HUES64 (cell line): Measurements from ENCODE around the gene TDRD12.
A peak's percentile ranks its signal among the peaks of the same experiment; 100 is the strongest.
"Not testable (repeated sequence)": the region's sequence is repeated elsewhere in the genome, so short reads cannot be mapped to it uniquely, and the experiment has no call there.

ENCODE experiments used
- H3K27ac ChIP-seq: 2 replicates; pipeline ENCODE4 v1.7.0; 2013; ENCODE audit warnings: low read depth, low read length, inconsistent platforms
- H3K27me3 ChIP-seq: 2 replicates; pipeline ENCODE4 v1.6.1; 2013; ENCODE audit warnings: mild to moderate bottlenecking, low read length; ENCODE audit not compliant: insufficient read depth
- H3K36me3 ChIP-seq: 2 replicates; pipeline ENCODE4 v1.6.1; 2013; ENCODE audit warnings: mild to moderate bottlenecking, low read length; ENCODE audit not compliant: insufficient read depth
- H3K4me1 ChIP-seq: 2 replicates; pipeline ENCODE4 v1.6.1; 2013; ENCODE audit warnings: mild to moderate bottlenecking, low read length, moderate library complexity; ENCODE audit not compliant: insufficient read depth
- H3K4me3 ChIP-seq: 2 replicates; pipeline ENCODE4 v1.5.1; 2013; ENCODE audit warnings: mild to moderate bottlenecking, low read length, moderate library complexity
- H3K9ac ChIP-seq: 2 replicates; pipeline ENCODE4 v1.6.1; 2013; ENCODE audit warnings: mild to moderate bottlenecking, low read depth, low read length
- H3K9me3 ChIP-seq: 2 replicates; pipeline ENCODE4 v1.6.1; 2013; ENCODE audit warnings: low read depth, low read length; ENCODE audit not compliant: insufficient read depth
- WGBS: fragments of 150-250, 120-280 bp; methylation state at CpG from one replicate; pipeline ENCODE4 v1.1.7; 2013; ENCODE audit warnings: missing lambda C conversion rate; 5-methylcytosine and 5-hydroxymethylcytosine counted together

The TDRD12 gene

DNA sequence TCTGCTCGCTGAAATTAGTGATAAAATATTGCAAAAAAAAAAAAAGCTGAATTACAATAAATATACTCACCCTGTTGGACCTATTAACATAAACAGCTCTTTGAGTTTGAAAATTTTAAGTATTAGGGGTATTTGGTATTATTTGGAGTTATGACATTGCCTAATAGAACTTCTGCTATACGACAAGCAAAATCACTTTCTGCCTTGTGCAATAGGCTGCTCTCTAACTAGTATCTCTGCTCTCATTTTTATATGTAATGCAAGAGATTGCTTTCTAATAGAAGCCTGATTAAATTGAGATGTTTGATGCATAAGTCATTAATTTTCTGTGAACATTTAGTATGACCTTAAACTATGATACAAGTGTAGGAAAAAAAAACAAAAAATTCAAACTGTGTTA is 38.6 kb upstream of the TDRD12 start:
- Histone ChIP-seq H3K36me3 (no peaks in the 10 kb centered on the region), H3K9me3 (no peaks in the 10 kb centered on the region), H3K4me3 (no peak overlapping the region), H3K27ac (no peak overlapping the region), H3K27me3 (peaks cover 32% of the 10 kb centered on the region), H3K9ac (no peak overlapping the region), H3K4me1 (no peaks in the 10 kb centered on the region)
- WGBS: no CpG with 5 or more reads among the region's 2 CpGs

DNA sequence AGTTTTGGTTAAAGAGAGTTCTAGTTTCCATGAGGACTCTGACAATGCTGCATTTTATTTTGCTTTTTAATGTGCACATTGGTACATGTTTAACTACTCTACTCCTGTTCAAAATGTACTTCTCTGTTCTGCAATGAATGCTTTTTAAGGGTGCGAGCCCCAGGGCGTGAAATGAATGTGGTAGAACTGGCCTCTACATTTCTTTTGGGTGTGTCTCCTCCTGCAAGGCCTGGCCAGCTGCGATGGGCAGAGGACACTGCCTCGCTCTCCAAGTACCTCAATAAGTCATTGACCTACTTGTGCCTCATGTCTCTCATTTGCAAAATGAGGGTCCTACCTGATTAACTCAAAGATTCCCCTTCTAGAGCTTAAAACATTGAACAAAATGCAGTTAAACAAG is 37.2 kb upstream of the TDRD12 start:
- H3K9me3 ChIP-seq: no peaks in the 10 kb centered on the region
- WGBS: 92% methylated on average over 4 of the region's 4 CpGs
- no peaks in the 10 kb centered on the region for H3K4me1 ChIP-seq
- H3K36me3 ChIP-seq: no peaks in the 10 kb centered on the region
- no peak overlapping the region for H3K27ac ChIP-seq
- H3K9ac ChIP-seq: no peak overlapping the region
- peaks cover 18% of the 10 kb centered on the region for H3K27me3 ChIP-seq
- no peak overlapping the region for H3K4me3 ChIP-seq

- H3K27ac ChIP-seq: no peak overlapping the region
- H3K27me3 ChIP-seq: peaks cover 7% of the 10 kb centered on the region
- no peak overlapping the region for H3K9ac ChIP-seq
- no peaks in the 10 kb centered on the region for H3K9me3 ChIP-seq
- H3K36me3 ChIP-seq: no peaks in the 10 kb centered on the region
- H3K4me3 ChIP-seq: no peak overlapping the region
- WGBS: 84% methylated on average over 6 of the region's 6 CpGs
- H3K4me1 ChIP-seq: peaks cover 3% of the 10 kb centered on the region; the same call in 1 of the 2 replicates
Measured at GRCh38 chr19:32686847-32687475, 32.6 kb upstream of the TDRD12 start.

DNA sequence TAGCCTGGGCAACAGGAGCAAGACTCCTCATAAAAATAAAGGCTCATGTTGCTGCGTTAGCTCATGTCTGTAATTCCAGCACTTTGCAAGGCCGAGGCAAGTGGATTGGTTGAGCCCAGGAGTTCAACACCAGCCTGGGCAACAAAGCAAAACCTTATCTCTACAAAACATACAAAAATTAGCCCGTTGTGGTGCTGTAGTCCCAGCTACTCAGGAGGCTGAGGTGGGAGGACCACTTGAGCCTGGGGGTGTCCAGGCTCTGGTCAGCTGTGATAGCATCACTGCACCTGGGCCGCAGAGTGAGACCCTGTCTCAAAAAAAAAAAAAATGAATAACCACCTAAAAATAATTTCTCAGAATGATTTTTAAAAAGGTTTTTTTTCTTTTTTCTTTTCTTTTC is 31.9 kb upstream of the TDRD12 start:
- 93% methylated on average over 3 of the region's 4 CpGs for WGBS
- no peaks in the 10 kb centered on the region for H3K36me3 ChIP-seq

DNA sequence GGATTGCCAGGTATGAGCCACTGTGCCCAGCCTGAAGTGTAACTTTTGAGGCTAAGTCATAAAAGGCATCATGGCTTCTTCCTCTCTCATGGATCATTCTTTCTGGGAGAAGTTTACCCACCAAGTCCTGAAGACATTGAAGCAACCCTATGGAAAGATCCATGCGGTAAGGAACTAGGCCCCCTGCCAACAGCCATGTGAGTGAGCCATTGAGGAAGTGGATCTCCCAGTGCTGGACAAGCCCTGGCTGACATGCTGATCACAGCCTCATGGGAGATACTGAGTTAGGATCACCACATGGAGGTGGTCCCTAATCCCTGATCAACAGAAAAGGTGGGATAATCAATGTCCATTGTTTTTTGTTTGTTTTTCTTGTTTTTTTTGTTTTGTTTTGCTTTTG is 31.3 kb upstream of the TDRD12 start:
- Histone ChIP-seq H3K27me3 (peaks cover 21% of the 10 kb centered on the region), H3K4me3 (no peak overlapping the region), H3K27ac (no peak overlapping the region), H3K9ac (no peak overlapping the region), H3K4me1 (peaks cover 3% of the 10 kb centered on the region; the same call in 1 of the 2 replicates), H3K36me3 (no peaks in the 10 kb centered on the region), H3K9me3 (no peaks in the 10 kb centered on the region)
- 89% methylated on average over 1 of the region's 1 CpG for WGBS

More for the DNA sequence above, 31.9 kb upstream of the TDRD12 start:
- no peak overlapping the region for H3K4me3 ChIP-seq
- peaks cover 3% of the 10 kb centered on the region; the same call in 1 of the 2 replicates for H3K4me1 ChIP-seq
- H3K9me3 ChIP-seq: no peaks in the 10 kb centered on the region
- no peak overlapping the region for H3K27ac ChIP-seq
- no peak overlapping the region for H3K9ac ChIP-seq
- peaks cover 14% of the 10 kb centered on the region for H3K27me3 ChIP-seq

DNA sequence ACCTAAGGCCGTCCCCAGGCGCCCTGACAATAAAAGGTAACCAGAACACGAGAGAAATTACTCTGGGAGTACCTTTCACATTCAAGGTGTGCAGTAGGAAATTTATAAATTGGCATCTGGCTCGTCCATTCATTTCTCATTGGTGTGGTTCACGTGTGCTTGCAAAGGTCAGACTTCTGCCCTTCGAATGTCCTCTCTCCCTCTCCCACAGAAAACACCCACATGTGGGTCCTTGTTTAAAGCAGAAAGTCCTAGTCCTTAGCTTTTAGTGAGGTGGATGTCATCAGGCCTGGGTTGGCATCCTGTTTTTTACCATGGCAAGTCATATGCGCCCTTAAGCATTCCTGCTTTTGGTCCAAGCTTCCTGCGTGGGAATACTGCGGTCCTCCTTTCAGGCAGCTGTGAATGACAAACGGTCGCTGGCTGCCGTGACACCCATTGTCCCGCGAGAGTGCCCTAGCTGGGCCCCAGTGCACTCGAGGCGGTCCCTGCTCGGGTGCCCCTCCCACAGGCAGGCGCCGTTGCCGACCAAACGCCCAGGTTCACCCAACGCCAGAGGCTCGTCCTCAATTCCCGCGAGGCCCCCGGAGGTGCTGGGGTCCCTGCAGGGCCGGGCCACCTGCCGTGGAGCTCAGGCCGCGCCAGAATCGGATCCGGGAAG is 28.1 kb upstream of the TDRD12 start, which contains the start of gene NUDT19:
NUDT19 (plus strand) TSS at position 531 of the 661 bp plus-strand sequence. CDS start 140 bp downstream, outside the sequence.
- WGBS: 24% methylated on average over 32 of the region's 32 CpGs
- H3K4me3 ChIP-seq: peak within 1 kb of the TSS; percentile 62
- H3K36me3 ChIP-seq: no peaks in the 10 kb centered on the region
- no peak within 1 kb of the TSS for H3K27ac ChIP-seq
- peak within 1 kb of the TSS; percentile 75 for H3K9ac ChIP-seq
- no peaks in the 10 kb centered on the region for H3K9me3 ChIP-seq
- peaks cover 22% of the 10 kb centered on the region for H3K27me3 ChIP-seq
- H3K4me1 ChIP-seq: peaks cover 3% of the 10 kb centered on the region; the same call in 1 of the 2 replicates

DNA sequence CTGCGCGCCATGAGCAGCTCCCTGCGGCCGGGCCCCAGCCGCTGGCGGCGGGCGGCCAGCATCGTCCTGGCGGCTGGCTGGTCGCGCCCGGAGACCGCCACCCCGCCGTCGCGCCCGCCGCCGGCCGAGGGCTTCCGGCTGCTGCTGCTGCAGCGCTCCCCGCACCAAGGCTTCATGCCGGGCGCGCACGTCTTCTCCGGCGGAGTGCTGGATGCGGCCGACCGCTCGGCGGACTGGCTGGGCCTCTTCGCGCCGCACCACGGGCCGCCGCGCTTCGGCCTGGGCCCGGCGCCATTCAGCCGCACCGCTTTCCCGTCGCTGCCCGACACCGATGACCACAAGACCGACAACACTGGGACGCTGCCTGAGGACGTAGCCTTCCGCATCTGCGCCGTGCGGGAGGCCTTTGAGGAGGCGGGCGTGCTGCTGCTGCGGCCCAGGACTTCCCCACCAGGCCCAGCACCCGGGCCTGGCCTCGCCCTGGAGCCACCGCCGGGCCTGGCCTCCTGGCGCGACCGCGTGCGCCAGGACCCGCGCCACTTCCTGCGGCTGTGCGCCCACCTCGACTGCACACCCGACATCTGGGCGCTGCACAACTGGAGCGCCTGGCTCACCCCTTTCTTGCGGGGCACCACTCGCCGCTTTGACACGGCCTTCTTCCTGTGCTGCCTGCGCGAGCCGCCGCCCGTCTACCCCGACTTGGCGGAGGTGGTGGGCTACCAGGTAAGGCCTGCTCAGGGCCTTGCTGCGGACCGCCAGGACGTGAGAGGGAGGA is 27.4 kb upstream of the TDRD12 start:
- no peaks in the 10 kb centered on the region for H3K9me3 ChIP-seq
- no peak overlapping the region for H3K27ac ChIP-seq
- peaks cover 22% of the 10 kb centered on the region for H3K27me3 ChIP-seq
- WGBS: 25% methylated on average over 93 of the region's 93 CpGs
- H3K4me3 ChIP-seq: peak overlapping the region; percentile 62
- no peaks in the 10 kb centered on the region for H3K36me3 ChIP-seq
- H3K4me1 ChIP-seq: peaks cover 3% of the 10 kb centered on the region; the same call in 1 of the 2 replicates
- peak overlapping the region; percentile 75 for H3K9ac ChIP-seq

DNA sequence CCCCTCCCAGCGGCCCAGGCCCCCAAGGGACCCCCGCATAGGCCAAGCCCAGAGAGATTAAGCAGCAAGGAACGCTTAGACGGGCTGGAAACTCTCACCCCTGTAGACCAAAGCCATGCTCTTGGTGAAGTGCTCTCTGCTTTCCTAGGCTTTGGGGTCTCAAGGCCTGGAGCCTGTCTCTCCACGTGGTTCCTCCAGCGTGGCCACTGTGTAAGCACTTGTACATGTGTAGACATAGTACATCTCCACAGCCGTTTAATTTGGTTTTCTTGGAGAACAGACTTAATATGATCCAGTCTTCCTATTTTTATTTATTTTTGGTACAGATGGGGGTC is 26.9 kb upstream of the TDRD12 start:
- Histone ChIP-seq H3K27ac (no peak overlapping the region), H3K9me3 (no peaks in the 10 kb centered on the region), H3K36me3 (no peaks in the 10 kb centered on the region), H3K9ac (peak overlapping the region; percentile 75; the same call in 1 of the 2 replicates), H3K4me3 (peak overlapping the region; percentile 62), H3K4me1 (peaks cover 3% of the 10 kb centered on the region; the same call in 1 of the 2 replicates), H3K27me3 (peaks cover 22% of the 10 kb centered on the region)
- 90% methylated on average over 7 of the region's 7 CpGs for WGBS

GRCh38 chr19:32693151-32694108 is 26.1 kb upstream of the TDRD12 start:
- WGBS: 93% methylated on average over 20 of the region's 20 CpGs
- not testable (repeated sequence) for H3K36me3 ChIP-seq, H3K9ac ChIP-seq, H3K9me3 ChIP-seq, H3K4me3 ChIP-seq, H3K27ac ChIP-seq, H3K4me1 ChIP-seq
- peaks cover 22% of the 10 kb centered on the region for H3K27me3 ChIP-seq

- not testable (repeated sequence) for H3K36me3 ChIP-seq, H3K9me3 ChIP-seq, H3K4me1 ChIP-seq, H3K27ac ChIP-seq, H3K4me3 ChIP-seq, H3K9ac ChIP-seq
- H3K27me3 ChIP-seq: peaks cover 22% of the 10 kb centered on the region
- WGBS: 81% methylated on average over 2 of the region's 2 CpGs
Measured at GRCh38 chr19:32694316-32694715, 25.3 kb upstream of the TDRD12 start.
